ENCODE measurements around the gene HTR2A. TPM values are rescaled to one million over a fixed set of nuclear protein-coding genes. Genes with fewer than 3 reads are reported as not detected.

HTR2A gene
- total RNA-seq, 2 experiments from 2014 or later, result not detected

GRCh38 chr13:46901721-46902120, 4.9 kb upstream of the HTR2A start:
- no peak overlapping the region for H3K4me3 Mint-ChIP-seq

DNA sequence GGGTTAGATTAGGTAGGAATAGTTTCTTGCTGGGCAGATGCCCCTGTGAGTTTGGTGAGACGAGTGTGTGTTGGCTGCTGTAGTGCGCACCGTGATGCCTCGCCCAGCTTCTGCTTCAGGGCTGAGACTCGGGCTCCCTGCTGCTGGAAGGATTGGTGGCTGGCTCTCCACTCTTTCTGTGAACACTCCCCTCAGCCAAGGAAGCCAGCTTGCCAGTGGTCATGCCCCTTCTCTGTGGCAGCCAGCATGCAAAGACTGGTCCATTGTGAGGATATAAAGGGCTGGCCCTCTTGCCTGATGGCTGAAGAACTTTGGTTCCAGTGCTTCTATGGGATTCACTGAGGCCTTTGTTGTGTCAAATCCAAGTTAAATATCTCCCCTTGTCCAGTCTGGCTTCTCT, 2.9 kb upstream of the HTR2A start:
- DNase-seq (no peak), ATAC-seq (no peak)
- Mint-ChIP-seq H3K27me3 (peaks cover 34% of the 10 kb centered on the region), H3K27ac (no peak overlapping the region), H3K9me3 (ENCODE audit: low read depth) (no peaks in the 10 kb centered on the region), H3K36me3 (ENCODE audit: low read depth) (no peaks in the 10 kb centered on the region), H3K4me1 (peaks cover 6% of the 10 kb centered on the region), H3K4me3 (no peak overlapping the region)
- ChIA-PET CTCF (interaction anchor here (0.7 to 0.9 kb wide), 3 partner anchors 44 to 126 kb away, joined by 3 read pairs; no protein-coding TSS in a partner anchor), POLR2A (no interaction called here)
- intact Hi-C loops (cut with DNase I, micrococcal nuclease), result no loop called here

More at GRCh38 chr13:46901721-46902120, 4.9 kb upstream of the HTR2A start:
- intact Hi-C loops (cut with DNase I, micrococcal nuclease), result no loop called here
- Mint-ChIP-seq H3K27me3 (peaks cover 23% of the 10 kb centered on the region), H3K9me3 (ENCODE audit: low read depth) (no peaks in the 10 kb centered on the region), H3K4me1 (peaks cover 2% of the 10 kb centered on the region), H3K27ac (no peak overlapping the region), H3K36me3 (ENCODE audit: low read depth) (no peaks in the 10 kb centered on the region)
- ChIA-PET POLR2A (no interaction called here), CTCF (no interaction called here)
- ATAC-seq, result no peak
- DNase-seq, result no peak

- no peaks in the 10 kb centered on the region for H3K36me3 Mint-ChIP-seq (ENCODE audit: low read depth)
- no peaks in the 10 kb centered on the region for H3K9me3 Mint-ChIP-seq (ENCODE audit: low read depth)
- H3K27ac Mint-ChIP-seq, result no peak overlapping the region
- peaks cover 49% of the 10 kb centered on the region for H3K27me3 Mint-ChIP-seq
- CTCF ChIA-PET, result interaction anchor here (0.6 to 1.5 kb wide), 8 partner anchors 8 to 698 kb away, joined by 3 to 7 read pairs (median 3); no protein-coding TSS in a partner anchor
- ATAC-seq, result no peak
- POLR2A ChIA-PET, result no interaction called here
- intact Hi-C loops (cut with DNase I, micrococcal nuclease), result no loop called here
- peaks cover 11% of the 10 kb centered on the region for H3K4me1 Mint-ChIP-seq
- no peak for DNase-seq
- H3K4me3 Mint-ChIP-seq, result no peak overlapping the region
These were observed 1.5 kb downstream of the HTR2A start for GRCh38 chr13:46895381-46895780.

- H3K4me3 Mint-ChIP-seq, result no peak overlapping the region
- intact Hi-C loops (cut with DNase I, micrococcal nuclease), result loop anchor here in 1 of 2 experiments (1.0 kb wide), 1 partner anchor 880 kb away; no protein-coding TSS in a partner anchor
- POLR2A ChIA-PET, result no interaction called here
These were observed 2.3 kb downstream of the HTR2A start for GRCh38 chr13:46894568-46894967.

DNA sequence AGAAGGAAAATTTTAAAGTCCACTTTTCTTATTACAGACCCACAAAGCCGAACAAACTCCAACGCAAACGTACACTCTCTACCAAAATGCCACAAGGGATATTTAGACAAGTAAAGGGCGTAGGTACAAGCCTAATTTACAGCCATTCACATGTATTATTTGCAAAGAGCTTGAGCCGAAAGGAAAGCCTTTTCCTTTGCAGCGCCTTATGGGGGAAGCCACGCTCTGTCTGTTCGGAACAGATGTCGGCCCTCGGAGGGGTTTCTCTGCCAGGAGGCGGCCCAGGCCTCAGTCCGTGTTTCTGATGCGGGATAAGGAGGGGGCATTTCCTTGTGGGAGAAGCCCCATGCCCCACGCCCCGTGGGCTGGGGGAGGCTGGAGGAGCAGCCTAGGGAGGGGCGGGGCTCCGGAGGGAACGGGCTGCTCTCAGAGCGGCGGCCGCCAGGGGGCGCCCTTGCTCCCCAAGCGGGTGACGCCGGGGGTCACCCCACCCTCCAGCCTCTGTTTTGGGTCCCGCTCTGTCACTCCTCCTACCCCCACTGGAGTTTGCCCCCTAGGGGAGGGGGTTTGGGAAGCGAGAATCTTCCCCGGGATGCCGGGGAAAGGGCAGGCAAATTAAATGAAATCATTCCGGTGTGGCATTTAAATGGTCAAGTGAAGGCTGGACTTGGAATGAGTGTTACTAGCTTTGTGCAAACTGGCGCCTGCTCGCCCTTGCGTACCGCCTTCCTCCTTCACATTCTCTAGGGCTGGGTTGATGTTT, 2.9 kb downstream of the HTR2A start:
- Mint-ChIP-seq H3K4me1 (peaks cover 11% of the 10 kb centered on the region), H3K27me3 (peaks cover 48% of the 10 kb centered on the region), H3K4me3 (peak overlapping the region; percentile 60), H3K9me3 (ENCODE audit: low read depth) (no peaks in the 10 kb centered on the region), H3K36me3 (ENCODE audit: low read depth) (no peaks in the 10 kb centered on the region), H3K27ac (no peak overlapping the region)
- ATAC-seq, result peak; percentile 95
- ChIA-PET CTCF (interaction anchor here (0.5 to 2.4 kb wide), 24 partner anchors 8 to 699 kb away, joined by 3 to 10 read pairs (median 3); partner anchors contain the start of gene ESD), POLR2A (no interaction called here)
- peak; percentile 83 for DNase-seq
- intact Hi-C loops (cut with DNase I, micrococcal nuclease), result loop anchor here in 1 of 2 experiments (1.0 kb wide), 1 partner anchor 880 kb away; no protein-coding TSS in a partner anchor

More at GRCh38 chr13:46894568-46894967, 2.3 kb downstream of the HTR2A start:
- CTCF ChIA-PET, result interaction anchor here (0.6 to 2.4 kb wide), 18 partner anchors 8 to 699 kb away, joined by 3 to 10 read pairs (median 3); partner anchors contain the start of gene ESD
- DNase-seq (no peak), ATAC-seq (no peak)
- Mint-ChIP-seq H3K36me3 (ENCODE audit: low read depth) (no peaks in the 10 kb centered on the region), H3K27ac (no peak overlapping the region), H3K27me3 (peaks cover 47% of the 10 kb centered on the region), H3K4me1 (peaks cover 11% of the 10 kb centered on the region), H3K9me3 (ENCODE audit: low read depth) (no peaks in the 10 kb centered on the region)

DNA sequence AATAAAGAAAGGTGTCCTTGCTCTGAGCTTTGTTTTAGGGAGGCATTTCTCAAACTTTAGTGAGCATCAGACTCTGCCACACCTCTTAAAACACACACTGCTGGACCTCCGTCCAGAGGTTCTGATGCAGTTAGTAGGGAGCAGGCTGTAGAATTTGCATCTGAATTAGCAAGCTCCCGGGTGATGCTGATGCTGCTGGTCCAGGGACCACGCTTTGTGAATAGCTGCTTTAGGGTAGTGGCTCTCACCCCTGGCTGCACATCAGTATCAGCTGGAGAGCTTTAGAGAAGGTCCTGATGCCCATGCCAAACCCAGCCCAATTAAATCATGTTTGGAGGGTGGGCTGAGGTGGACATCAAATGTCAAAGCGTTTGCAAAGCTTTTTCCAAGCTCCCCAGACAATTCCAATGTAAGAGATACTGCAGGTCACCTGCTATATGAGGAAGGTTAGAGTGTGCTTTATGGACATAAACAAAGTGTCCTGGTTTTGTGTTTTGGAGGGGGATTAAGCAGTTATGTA, 3.6 kb downstream of the HTR2A start:
- no peaks in the 10 kb centered on the region for H3K36me3 Mint-ChIP-seq (ENCODE audit: low read depth)
- intact Hi-C loops (cut with DNase I, micrococcal nuclease), result no loop called here
- peaks cover 45% of the 10 kb centered on the region for H3K27me3 Mint-ChIP-seq
- ChIA-PET CTCF (interaction anchor here (0.6 to 2.4 kb wide), 16 partner anchors 9 to 522 kb away, joined by 3 to 10 read pairs (median 4); no protein-coding TSS in a partner anchor), POLR2A (no interaction called here)
- H3K4me3 Mint-ChIP-seq, result peak overlapping the region; percentile 60
- H3K9me3 Mint-ChIP-seq (ENCODE audit: low read depth), result no peaks in the 10 kb centered on the region
- peaks cover 11% of the 10 kb centered on the region for H3K4me1 Mint-ChIP-seq
- H3K27ac Mint-ChIP-seq, result no peak overlapping the region
- ATAC-seq (no peak), DNase-seq (no peak)

DNA sequence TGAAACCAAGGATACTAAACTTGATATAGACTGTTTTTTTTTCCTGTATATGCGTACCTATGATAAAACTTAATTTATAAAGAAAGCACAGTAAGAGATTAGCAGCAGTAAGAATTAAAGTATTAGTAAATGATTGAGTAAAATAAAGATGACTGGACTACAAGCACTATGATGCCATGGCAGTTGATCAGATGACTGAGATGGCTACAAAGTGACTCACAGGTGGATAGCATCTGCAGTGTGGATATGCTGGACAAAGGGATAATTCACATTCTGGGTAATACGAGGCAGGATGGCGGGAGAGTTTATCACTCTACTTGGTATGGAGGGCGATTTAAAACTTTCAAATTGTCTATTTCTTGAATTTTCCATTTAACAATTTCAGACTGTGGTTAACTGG, 11.8 kb downstream of the HTR2A start:
- ATAC-seq (no peak), DNase-seq (no peak)
- peaks cover 3% of the 10 kb centered on the region for H3K9me3 Mint-ChIP-seq (ENCODE audit: low read depth)
- peaks cover 27% of the 10 kb centered on the region for H3K27me3 Mint-ChIP-seq
- no peaks in the 10 kb centered on the region for H3K36me3 Mint-ChIP-seq (ENCODE audit: low read depth)
- CTCF ChIA-PET, result no interaction called here
- POLR2A ChIA-PET, result no interaction called here
- intact Hi-C loops (cut with DNase I, micrococcal nuclease), result no loop called here
- no peak overlapping the region for H3K27ac Mint-ChIP-seq
- H3K4me3 Mint-ChIP-seq, result no peak overlapping the region
- no peaks in the 10 kb centered on the region for H3K4me1 Mint-ChIP-seq

DNA sequence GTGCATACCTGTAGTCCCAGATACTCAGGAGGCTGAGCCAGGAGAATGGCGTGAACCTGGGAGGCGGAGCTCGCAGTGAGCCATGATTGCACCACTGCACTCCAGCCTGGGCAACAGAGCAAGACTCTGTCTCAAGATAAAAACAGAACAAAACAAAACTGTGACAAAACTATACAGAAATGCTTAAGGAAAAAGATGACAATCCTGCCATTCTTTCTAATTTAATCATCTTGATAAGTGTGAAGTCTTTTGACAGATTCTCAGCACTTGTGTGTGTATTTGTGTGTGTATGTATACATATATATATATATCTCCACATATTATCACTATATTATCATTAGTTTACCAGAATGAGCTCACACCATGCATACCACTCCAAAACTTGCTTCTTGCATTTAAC, 12.3 kb downstream of the HTR2A start:
- Mint-ChIP-seq H3K4me3 (no peak overlapping the region), H3K9me3 (ENCODE audit: low read depth) (peaks cover 3% of the 10 kb centered on the region), H3K36me3 (ENCODE audit: low read depth) (no peaks in the 10 kb centered on the region), H3K27me3 (peaks cover 28% of the 10 kb centered on the region), H3K27ac (no peak overlapping the region), H3K4me1 (no peaks in the 10 kb centered on the region)
- ChIA-PET POLR2A (no interaction called here), CTCF (interaction anchor here (0.8 kb wide), 1 partner anchor 9 kb away, joined by 3 read pairs; no protein-coding TSS in a partner anchor)
- intact Hi-C loops (cut with DNase I, micrococcal nuclease), result no loop called here
- no peak for DNase-seq
- no peak for ATAC-seq

DNA sequence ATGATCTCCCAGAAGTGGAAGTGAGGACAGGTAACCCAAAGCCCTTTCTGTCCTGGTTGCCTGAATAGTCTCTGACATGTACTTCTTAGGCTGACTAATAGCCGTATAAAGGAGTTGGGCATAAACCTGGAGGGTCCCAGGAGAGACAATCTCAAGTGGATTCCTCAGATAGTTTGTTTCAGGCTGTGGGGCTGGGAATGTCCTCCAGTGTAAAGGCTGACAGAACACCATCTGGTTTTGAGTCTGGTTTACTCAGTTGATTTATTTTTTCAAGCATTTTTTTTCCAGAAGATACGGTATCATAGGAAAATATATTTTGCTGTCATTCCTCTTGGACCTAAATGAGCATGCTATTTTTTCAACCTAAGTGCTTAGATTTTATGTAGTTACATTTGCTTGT, 15.2 kb downstream of the HTR2A start:
- H3K27ac Mint-ChIP-seq, result no peak overlapping the region
- intact Hi-C loops (cut with DNase I, micrococcal nuclease), result no loop called here
- H3K27me3 Mint-ChIP-seq, result peaks cover 29% of the 10 kb centered on the region
- ATAC-seq (no peak), DNase-seq (no peak)
- POLR2A ChIA-PET, result no interaction called here
- no peaks in the 10 kb centered on the region for H3K36me3 Mint-ChIP-seq (ENCODE audit: low read depth)
- H3K9me3 Mint-ChIP-seq (ENCODE audit: low read depth), result no peaks in the 10 kb centered on the region
- no peaks in the 10 kb centered on the region for H3K4me1 Mint-ChIP-seq
- H3K4me3 Mint-ChIP-seq, result no peak overlapping the region
- CTCF ChIA-PET, result interaction anchor here (0.9 kb wide), 1 partner anchor 12 kb away, joined by 4 read pairs; no protein-coding TSS in a partner anchor

GRCh38 chr13:46874006-46874405, 22.8 kb downstream of the HTR2A start:
- Mint-ChIP-seq H3K27me3 (peaks cover 16% of the 10 kb centered on the region), H3K4me1 (no peaks in the 10 kb centered on the region), H3K27ac (no peak overlapping the region), H3K4me3 (no peak overlapping the region), H3K9me3 (ENCODE audit: low read depth) (no peaks in the 10 kb centered on the region), H3K36me3 (ENCODE audit: low read depth) (no peaks in the 10 kb centered on the region)
- intact Hi-C loops (cut with DNase I, micrococcal nuclease), result no loop called here
- ATAC-seq (no peak), DNase-seq (no peak)
- ChIA-PET POLR2A (no interaction called here), CTCF (no interaction called here)

DNA sequence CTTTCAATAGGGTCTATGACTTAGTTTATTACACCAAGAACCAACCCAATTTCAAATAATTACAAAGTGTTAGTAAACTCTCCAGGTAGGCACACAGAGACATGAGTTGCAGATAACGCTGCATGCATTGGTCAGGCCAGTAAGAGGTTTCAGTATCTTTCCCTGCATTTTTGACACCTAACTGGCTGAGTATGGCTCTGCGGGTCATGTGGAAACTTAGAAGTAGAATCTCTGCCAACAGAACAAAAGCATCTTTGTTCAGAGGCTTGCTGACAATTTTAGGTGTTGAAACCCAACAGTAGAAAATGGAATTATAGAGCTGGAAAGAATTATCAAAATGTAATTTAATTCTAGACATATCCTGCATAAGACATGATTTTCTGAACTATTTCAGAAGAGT, 25.3 kb downstream of the HTR2A start:
- no peaks in the 10 kb centered on the region for H3K9me3 Mint-ChIP-seq (ENCODE audit: low read depth)
- no peak for ATAC-seq
- DNase-seq, result no peak
- POLR2A ChIA-PET, result no interaction called here
- H3K36me3 Mint-ChIP-seq (ENCODE audit: low read depth), result no peaks in the 10 kb centered on the region
- H3K4me1 Mint-ChIP-seq, result no peaks in the 10 kb centered on the region
- CTCF ChIA-PET, result interaction anchor here (0.8 kb wide), 1 partner anchor 21 kb away, joined by 3 read pairs; no protein-coding TSS in a partner anchor
- H3K27me3 Mint-ChIP-seq, result peaks cover 14% of the 10 kb centered on the region
- H3K27ac Mint-ChIP-seq, result no peak overlapping the region
- intact Hi-C loops (cut with DNase I, micrococcal nuclease), result no loop called here
- H3K4me3 Mint-ChIP-seq, result no peak overlapping the region

DNA sequence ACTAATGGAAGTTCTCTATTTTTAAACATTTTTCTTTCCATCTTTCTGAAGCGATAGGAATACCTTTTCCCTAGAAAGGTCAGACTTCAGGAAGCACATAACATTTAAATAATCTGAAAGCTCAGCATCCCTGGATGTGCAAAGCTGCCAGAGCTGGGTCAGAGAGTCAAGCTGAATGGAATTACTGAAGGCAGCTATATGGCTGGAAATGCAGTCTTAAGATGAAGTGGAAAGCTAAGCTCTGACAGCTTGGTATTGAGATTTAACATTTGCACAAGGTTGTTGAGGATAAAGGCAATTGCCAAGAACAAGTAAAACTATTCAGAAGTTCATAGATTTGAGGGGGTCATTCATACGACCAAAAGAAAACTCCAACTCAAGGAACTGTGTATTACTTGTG, 28.8 kb downstream of the HTR2A start:
- intact Hi-C loops (cut with DNase I, micrococcal nuclease), result no loop called here
- Mint-ChIP-seq H3K4me3 (no peak overlapping the region), H3K9me3 (ENCODE audit: low read depth) (no peaks in the 10 kb centered on the region), H3K27me3 (peaks cover 7% of the 10 kb centered on the region), H3K4me1 (no peaks in the 10 kb centered on the region), H3K27ac (no peak overlapping the region), H3K36me3 (ENCODE audit: low read depth) (no peaks in the 10 kb centered on the region)
- DNase-seq (no peak), ATAC-seq (no peak)
- CTCF ChIA-PET, result interaction anchor here (0.8 kb wide), 1 partner anchor 47 kb away, joined by 4 read pairs; no protein-coding TSS in a partner anchor
- POLR2A ChIA-PET, result no interaction called here

Data from activated CD4-positive, alpha-beta T cell treated with anti-CD3 and anti-CD28 coated beads for 36 hours (primary cell).